GM19468 (cell line): ENCODE data around the gene CISD3.

Source experiments
- ATAC-seq: cut with Tn5 transposase; IDR thresholded peaks from one replicate; pipeline ENCODE4 v1.9.1; 2021; ENCODE audit warnings: mild to moderate bottlenecking, moderate library complexity, moderate number of reproducible peaks; ENCODE audit not compliant: unreplicated experiment; ENCODE audit errors: extremely low read depth

CISD3 gene

GRCh38 chr17:38740806-38741205 is 10.7 kb downstream of the CISD3 start:
- no peak for ATAC-seq

DNA sequence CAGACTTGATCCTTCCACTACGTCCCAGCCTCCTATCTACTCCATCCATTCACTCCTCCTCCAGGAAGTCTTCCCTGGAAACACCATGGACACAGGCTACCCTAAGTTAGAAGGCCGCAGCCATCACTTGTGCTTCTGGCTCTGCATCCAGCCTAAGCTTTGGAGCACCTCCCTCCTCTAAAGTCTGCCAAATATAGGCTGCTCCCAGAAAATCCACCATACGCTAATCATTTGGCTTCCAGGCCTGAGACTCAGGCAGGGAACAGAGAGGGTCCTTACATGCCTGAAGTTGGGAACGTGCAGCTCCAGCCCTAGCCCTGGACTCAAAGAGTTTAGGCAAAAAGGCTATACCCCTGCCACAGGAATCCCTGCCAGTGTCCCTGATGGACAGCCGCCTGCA is 11.3 kb downstream of the CISD3 start:
- no peak for ATAC-seq

DNA sequence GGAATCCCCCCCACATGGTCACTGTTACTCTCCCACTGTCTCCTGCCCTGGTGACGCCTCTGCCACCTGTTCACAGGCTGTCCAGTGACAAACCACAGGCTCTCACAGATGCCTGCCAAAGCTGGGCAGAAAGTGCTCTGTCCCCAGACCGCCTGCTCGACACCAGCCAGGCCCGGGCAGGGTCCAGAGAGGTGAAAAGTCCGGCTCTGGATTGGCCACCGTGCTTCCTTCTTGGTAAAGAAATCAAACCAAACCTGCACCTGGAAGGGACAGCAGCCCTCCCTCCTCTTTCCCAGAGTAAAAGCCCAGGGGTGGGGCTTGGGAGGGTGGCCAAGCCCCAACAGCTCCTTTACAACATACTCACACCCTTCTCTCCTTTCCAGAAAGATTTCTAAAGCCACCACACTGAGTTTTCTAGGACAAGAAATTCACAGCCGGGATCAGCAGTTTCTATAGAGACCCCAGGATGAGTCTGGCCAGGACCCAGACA is 11.8 kb downstream of the CISD3 start:
- no peak for ATAC-seq

DNA sequence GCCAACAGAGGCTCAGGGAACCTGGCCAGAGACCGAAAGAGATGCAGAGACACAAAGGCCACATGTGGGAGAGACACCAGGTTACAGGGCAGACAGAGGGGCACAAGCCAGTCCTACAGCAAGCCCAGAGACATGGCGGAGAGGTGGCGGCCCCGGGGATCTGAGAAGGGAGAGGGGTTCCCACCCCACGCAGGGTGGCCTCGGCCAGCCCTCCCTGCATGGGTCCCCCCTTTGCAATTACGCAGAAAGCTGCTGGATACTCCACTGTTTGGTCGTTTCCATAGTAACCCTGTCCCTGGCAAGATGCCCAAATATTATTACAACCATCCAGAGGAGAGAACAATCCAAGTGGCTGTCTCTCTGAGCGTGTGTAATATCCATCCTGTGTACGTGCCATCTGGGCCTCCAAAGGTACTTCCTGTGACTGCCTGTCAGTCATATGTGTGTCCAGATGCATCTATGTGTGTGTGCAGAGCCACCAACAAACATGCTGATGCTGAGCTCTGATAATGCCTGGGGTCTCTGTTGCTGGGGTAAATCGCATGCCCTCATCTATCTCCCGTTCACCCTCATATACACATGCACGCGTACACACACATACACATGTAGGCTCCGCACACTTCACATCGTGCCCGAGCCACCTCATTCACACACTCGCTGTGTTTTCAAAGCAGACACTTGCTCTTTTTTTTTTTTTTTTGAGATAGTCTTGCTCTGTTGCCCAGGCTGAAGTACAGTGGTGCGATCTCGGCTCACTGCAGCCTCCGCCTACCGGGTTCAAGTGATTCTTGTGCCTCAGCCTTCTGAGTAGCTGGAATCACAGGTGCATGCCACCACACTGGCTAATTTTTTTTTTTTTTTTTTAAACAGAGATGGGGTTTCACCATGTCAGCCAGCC is 12.5 kb downstream of the CISD3 start:
- ATAC-seq = no peak

- no peak for ATAC-seq
Measured at GRCh38 chr17:38743556-38744171, 13.5 kb downstream of the CISD3 start.

GRCh38 chr17:38745545-38745944 is 15.4 kb downstream of the CISD3 start:
- no peak for ATAC-seq

- ATAC-seq = no peak
Measured at GRCh38 chr17:38746004-38746848, 16.1 kb downstream of the CISD3 start.

DNA sequence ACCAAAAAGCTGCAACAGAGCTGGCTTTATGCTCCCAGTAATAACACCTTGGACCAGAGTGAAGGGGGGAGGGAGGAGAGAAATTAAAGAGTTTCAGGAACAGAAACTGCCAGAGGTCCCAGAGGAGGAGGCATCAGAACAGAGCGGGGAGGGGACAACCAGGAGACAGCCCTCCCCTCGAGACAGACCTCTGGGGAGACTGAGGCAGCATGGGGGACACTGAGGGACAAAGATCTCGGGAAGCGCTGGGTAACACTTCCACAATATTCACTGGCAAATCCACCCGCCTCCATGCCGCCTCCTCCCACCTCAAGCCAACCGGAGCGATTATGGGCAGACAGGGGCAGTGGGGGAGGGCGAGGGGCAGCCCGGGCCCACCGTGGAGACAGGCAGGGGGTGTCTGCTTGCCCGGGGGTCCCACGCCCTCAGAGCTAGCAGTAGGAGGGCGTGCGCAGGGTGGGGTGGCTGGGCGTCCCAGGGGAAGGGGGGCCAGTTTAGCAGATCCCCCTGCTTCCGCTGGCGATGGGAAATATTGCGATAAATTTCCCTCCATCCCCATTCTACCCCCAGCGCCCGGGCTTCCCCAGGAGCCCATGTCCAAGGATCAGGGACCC is 16.8 kb downstream of the CISD3 start:
- ATAC-seq = no peak

DNA sequence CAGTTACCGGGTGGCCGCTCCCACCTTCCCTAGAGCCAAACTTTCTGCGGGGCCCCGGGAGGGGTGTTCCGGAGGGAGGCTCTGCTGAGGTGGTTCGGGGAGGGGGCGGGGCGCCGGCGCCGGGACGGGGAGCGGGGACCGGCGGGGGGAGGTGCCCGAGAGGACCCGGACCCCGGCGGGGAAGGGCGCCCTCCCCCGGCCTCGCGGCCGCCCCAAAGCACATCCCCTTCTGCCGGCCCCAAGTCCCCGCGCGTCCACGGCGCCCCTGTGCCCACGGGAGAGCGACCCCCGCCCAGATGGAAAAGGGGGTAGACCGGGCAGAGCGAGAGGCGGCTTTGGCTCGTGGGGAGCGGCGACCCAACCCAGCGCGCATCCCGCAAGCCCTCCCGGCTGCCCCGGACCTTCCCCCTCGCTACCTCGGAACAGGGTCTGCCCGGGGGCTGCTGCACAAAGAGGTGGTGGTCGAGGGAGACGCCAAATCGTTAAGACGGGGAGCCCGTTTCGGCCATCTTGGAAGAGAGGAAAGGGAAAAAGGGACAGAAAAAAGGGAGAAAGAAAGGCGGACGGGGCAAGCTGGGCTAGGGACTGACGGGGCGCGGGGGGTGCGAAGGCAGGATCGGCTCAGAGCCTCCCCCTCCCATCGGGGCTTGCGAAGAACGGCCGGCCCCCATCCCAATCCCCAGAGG is 17.5 kb downstream of the CISD3 start:
- no peak for ATAC-seq

- ATAC-seq = no peak
Measured at GRCh38 chr17:38748149-38748891, 18.2 kb downstream of the CISD3 start, which contains the start of gene PCGF2. Gene PCGF2 (minus strand): TSS chr17:38748336. CDS start chr17:38740402, 7,934 bp downstream.

DNA sequence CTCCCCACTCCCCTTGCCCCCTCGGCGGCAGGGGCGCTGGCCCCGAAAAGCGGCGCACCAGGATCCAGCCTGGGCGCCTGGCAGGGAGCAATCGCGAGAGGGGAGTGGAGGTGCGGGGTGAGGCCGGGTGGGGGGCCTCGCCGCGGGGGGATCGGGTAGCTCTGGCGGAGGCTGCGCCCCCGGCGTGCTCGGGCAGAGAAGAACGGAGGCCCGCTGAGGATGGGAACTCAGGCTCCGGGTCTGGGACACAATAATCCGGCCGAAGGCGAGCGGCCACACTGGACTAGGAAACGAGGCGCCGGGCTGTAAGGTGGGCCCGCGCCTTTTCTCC is 18.7 kb downstream of the CISD3 start:
- ATAC-seq = no peak

DNA sequence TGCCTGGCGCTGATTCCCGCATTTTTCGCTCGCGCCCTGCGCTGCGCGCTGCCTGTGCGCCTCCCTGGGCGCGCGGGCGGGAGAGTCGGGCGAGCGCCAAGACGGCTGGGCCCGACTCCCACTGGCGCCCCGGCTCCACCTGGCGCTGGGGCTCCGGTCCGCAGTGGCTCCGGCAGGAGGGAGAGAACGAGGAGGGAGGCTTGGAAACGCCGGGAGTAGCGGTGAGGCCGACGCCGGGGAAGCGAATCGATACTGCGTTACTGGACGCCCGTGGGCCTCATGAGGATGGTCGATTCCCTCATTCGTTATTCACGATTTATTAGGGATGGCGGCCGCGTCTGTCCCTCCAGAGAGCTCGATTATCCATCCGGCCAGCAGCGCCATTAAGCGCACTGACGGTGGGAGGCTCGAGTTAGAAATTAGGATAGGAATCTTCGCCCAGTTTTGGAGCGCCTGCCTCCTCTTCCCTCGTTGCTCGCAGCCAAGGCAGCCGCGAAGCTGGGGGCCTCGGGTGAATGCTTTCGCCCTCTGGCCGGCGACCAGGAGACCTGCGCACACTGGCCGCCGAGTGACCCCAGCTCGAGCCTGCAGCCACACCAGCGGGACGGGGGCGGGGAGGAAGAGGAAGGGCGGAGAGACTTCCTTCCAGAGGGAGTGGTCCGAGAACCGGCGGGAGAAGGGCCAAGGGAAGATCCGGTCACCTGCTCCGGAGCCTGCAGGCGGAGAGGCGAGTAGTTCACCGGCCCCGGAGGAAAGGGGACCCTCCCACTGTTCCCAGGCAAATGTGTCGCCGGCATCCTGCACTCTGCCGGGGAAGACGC is 19.3 kb downstream of the CISD3 start:
- ATAC-seq = no peak

DNA sequence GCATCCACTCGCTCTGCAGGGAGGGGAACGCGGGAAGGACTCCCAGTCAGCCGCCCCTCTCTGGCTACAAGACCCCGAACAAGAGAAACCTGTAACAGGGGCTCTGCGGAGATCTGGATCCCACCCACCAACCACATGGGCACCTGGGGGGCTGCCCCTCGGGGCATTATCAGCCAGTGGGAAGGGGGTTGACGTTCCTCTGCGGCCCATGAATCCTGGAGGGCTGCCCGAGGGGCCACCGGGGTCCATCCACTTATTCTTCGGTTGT is 19.8 kb downstream of the CISD3 start:
- no peak for ATAC-seq

- no peak for ATAC-seq
Measured at GRCh38 chr17:38750312-38751121, 20.4 kb downstream of the CISD3 start.

DNA sequence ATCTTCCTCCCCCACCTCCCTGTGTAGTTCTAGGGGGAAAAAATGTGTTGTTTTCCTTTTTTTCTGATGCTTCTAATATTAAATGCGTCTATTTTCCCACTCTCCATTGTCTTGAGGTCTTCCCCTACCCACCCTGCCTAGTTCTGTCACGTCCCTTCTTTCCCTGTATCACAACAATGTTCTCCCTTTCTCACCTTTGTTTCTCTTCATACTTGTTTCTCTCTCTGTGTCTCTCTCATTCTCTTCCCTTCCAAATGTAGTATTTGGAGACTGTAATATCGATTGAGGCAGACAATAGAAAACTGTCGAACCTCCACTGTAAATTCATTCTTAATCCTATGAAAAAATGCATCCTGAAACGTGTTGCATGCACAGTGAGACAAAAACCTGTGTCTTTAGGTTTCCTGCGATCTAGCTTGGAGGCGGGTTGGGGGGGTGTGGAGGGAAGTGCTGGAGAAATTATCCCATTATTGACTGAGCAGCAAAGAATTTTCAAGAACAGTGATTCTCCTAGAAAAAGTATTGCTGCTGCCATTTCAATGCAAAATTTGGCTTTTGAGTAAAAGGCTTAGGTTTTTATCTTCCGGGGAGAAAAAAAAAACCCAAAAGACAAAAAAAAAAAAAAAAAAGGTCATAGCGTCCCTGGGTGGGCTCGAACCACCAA is 21.1 kb downstream of the CISD3 start:
- no peak for ATAC-seq

GRCh38 chr17:38751808-38752307 is 21.7 kb downstream of the CISD3 start:
- ATAC-seq = no peak
